ENCODE measurements around the gene NRAP. TPM values are rescaled to one million over a fixed set of nuclear protein-coding genes. Genes with fewer than 3 reads are reported as not detected.

NRAP gene
- total RNA-seq, 1 experiment from 2014 or later = not detected

GRCh38 chr10:113565364-113565763, 98.5 kb downstream of the NRAP start:
- TF ChIP-seq CTCF (IDR thresholded peaks at IDR 0.05; ENCODE audit: unreplicated experiment) = no peak
- H3K9me3 Mint-ChIP-seq (ENCODE audit: unreplicated experiment) = no peaks in the 10 kb centered on the region
- ChIA-PET POLR2A (no interaction called here), CTCF (interaction anchor here (0.6 to 1.0 kb wide), 2 partner anchors 47 to 349 kb away, joined by 3 to 4 read pairs; no protein-coding TSS in a partner anchor)
- intact Hi-C loops (cut with micrococcal nuclease) = loop anchor here (10.0 kb wide), 1 partner anchor 111 kb away; no protein-coding TSS in a partner anchor
- no peak overlapping the region for H3K4me3 Mint-ChIP-seq (ENCODE audit: unreplicated experiment)
- no peak overlapping the region for H3K27ac Mint-ChIP-seq (ENCODE audit: low read depth, unreplicated experiment)
- H3K27me3 Mint-ChIP-seq (ENCODE audit: insufficient read depth, unreplicated experiment) = peaks cover 12% of the 10 kb centered on the region
- H3K36me3 Mint-ChIP-seq (ENCODE audit: insufficient read depth, unreplicated experiment) = no peaks in the 10 kb centered on the region
- no TSS peak for BruUV-seq (replicated peaks)
- H3K4me1 Mint-ChIP-seq (ENCODE audit: insufficient read depth, unreplicated experiment) = peaks cover 4% of the 10 kb centered on the region
- peak; percentile 34 for DNase-seq (ENCODE audit: unreplicated experiment)

GRCh38 chr10:113563306-113564088, 100.3 kb downstream of the NRAP start:
- H3K27me3 Mint-ChIP-seq (ENCODE audit: insufficient read depth, unreplicated experiment) = peaks cover 12% of the 10 kb centered on the region
- peaks cover 4% of the 10 kb centered on the region for H3K4me1 Mint-ChIP-seq (ENCODE audit: insufficient read depth, unreplicated experiment)
- no peaks in the 10 kb centered on the region for H3K9me3 Mint-ChIP-seq (ENCODE audit: unreplicated experiment)
- H3K27ac Mint-ChIP-seq (ENCODE audit: low read depth, unreplicated experiment) = no peak overlapping the region
- CTCF ChIA-PET = interaction anchor here (0.6 to 3.6 kb wide), 30 partner anchors 7 to 1091 kb away, joined by 3 to 27 read pairs (median 4); partner anchors contain the start of gene HABP2
- intact Hi-C loops (cut with micrococcal nuclease) = loop anchor here (1.0 to 10.0 kb wide), 4 partner anchors 42 to 1088 kb away; no protein-coding TSS in a partner anchor
- H3K4me3 Mint-ChIP-seq (ENCODE audit: unreplicated experiment) = peak overlapping the region; percentile 70
- peak; percentile 97 for TF ChIP-seq CTCF (IDR thresholded peaks at IDR 0.05; ENCODE audit: unreplicated experiment)
- DNase-seq (ENCODE audit: unreplicated experiment) = peak; percentile 71
- POLR2A ChIA-PET = no interaction called here
- no peaks in the 10 kb centered on the region for H3K36me3 Mint-ChIP-seq (ENCODE audit: insufficient read depth, unreplicated experiment)
- no TSS peak for BruUV-seq (replicated peaks)

- no peak for TF ChIP-seq CTCF (IDR thresholded peaks at IDR 0.05; ENCODE audit: unreplicated experiment)
- Mint-ChIP-seq H3K4me3 (ENCODE audit: unreplicated experiment) (no peak overlapping the region), H3K4me1 (ENCODE audit: insufficient read depth, unreplicated experiment) (peaks cover 4% of the 10 kb centered on the region), H3K27me3 (ENCODE audit: insufficient read depth, unreplicated experiment) (peaks cover 17% of the 10 kb centered on the region), H3K27ac (ENCODE audit: low read depth, unreplicated experiment) (no peak overlapping the region), H3K36me3 (ENCODE audit: insufficient read depth, unreplicated experiment) (no peaks in the 10 kb centered on the region), H3K9me3 (ENCODE audit: unreplicated experiment) (no peaks in the 10 kb centered on the region)
- ChIA-PET POLR2A (interaction anchor here (0.7 kb wide), 1 partner anchor 64 kb away, joined by 3 read pairs; no protein-coding TSS in a partner anchor), CTCF (interaction anchor here (0.6 to 3.6 kb wide), 25 partner anchors 8 to 1090 kb away, joined by 3 to 27 read pairs (median 4); partner anchors contain the start of gene HABP2)
- no peak for DNase-seq (ENCODE audit: unreplicated experiment)
- intact Hi-C loops (cut with micrococcal nuclease) = loop anchor here (1.0 to 10.0 kb wide), 4 partner anchors 41 to 1087 kb away; no protein-coding TSS in a partner anchor
- BruUV-seq (replicated peaks) = no TSS peak
Observed at GRCh38 chr10:113562704-113563103, 101.1 kb downstream of the NRAP start.

- H3K4me3 Mint-ChIP-seq (ENCODE audit: unreplicated experiment) = no peak overlapping the region
- no peaks in the 10 kb centered on the region for H3K36me3 Mint-ChIP-seq (ENCODE audit: insufficient read depth, unreplicated experiment)
- no peak for DNase-seq (ENCODE audit: unreplicated experiment)
- no peak overlapping the region for H3K27ac Mint-ChIP-seq (ENCODE audit: low read depth, unreplicated experiment)
- H3K27me3 Mint-ChIP-seq (ENCODE audit: insufficient read depth, unreplicated experiment) = peaks cover 23% of the 10 kb centered on the region
- ChIA-PET CTCF (interaction anchor here (0.6 to 3.6 kb wide), 14 partner anchors 7 to 1089 kb away, joined by 3 to 17 read pairs (median 4); partner anchors contain the start of gene HABP2), POLR2A (interaction anchor here (0.7 kb wide), 1 partner anchor 64 kb away, joined by 3 read pairs; no protein-coding TSS in a partner anchor)
- intact Hi-C loops (cut with micrococcal nuclease) = loop anchor here (2.0 to 10.0 kb wide), 2 partner anchors 107 to 177 kb away; no protein-coding TSS in a partner anchor
- peaks cover 4% of the 10 kb centered on the region for H3K4me1 Mint-ChIP-seq (ENCODE audit: insufficient read depth, unreplicated experiment)
- no peak for TF ChIP-seq CTCF (IDR thresholded peaks at IDR 0.05; ENCODE audit: unreplicated experiment)
- H3K9me3 Mint-ChIP-seq (ENCODE audit: unreplicated experiment) = no peaks in the 10 kb centered on the region
- BruUV-seq (replicated peaks) = no TSS peak
Observed at GRCh38 chr10:113562069-113562468, 101.8 kb downstream of the NRAP start.

All from MCF 10A (cell line).